HUES64 (cell line): ENCODE data around the gene SLC19A3.
"Not testable (repeated sequence)": the region's sequence is repeated elsewhere in the genome, so short reads cannot be mapped to it uniquely, and the experiment has no call there.

ENCODE experiments used
- H3K27ac ChIP-seq: 2 replicates; pipeline ENCODE4 v1.7.0; 2013; ENCODE audit warnings: low read depth, low read length, inconsistent platforms
- H3K27me3 ChIP-seq: 2 replicates; pipeline ENCODE4 v1.6.1; 2013; ENCODE audit warnings: mild to moderate bottlenecking, low read length; ENCODE audit not compliant: insufficient read depth
- H3K36me3 ChIP-seq: 2 replicates; pipeline ENCODE4 v1.6.1; 2013; ENCODE audit warnings: mild to moderate bottlenecking, low read length; ENCODE audit not compliant: insufficient read depth
- H3K4me1 ChIP-seq: 2 replicates; pipeline ENCODE4 v1.6.1; 2013; ENCODE audit warnings: mild to moderate bottlenecking, low read length, moderate library complexity; ENCODE audit not compliant: insufficient read depth
- H3K4me3 ChIP-seq: 2 replicates; pipeline ENCODE4 v1.5.1; 2013; ENCODE audit warnings: mild to moderate bottlenecking, low read length, moderate library complexity
- H3K9ac ChIP-seq: 2 replicates; pipeline ENCODE4 v1.6.1; 2013; ENCODE audit warnings: mild to moderate bottlenecking, low read depth, low read length
- H3K9me3 ChIP-seq: 2 replicates; pipeline ENCODE4 v1.6.1; 2013; ENCODE audit warnings: low read depth, low read length; ENCODE audit not compliant: insufficient read depth
- WGBS: fragments of 150-250, 120-280 bp; methylation state at CpG from one replicate; pipeline ENCODE4 v1.1.7; 2013; ENCODE audit warnings: missing lambda C conversion rate; 5-methylcytosine and 5-hydroxymethylcytosine counted together

Gene SLC19A3

DNA sequence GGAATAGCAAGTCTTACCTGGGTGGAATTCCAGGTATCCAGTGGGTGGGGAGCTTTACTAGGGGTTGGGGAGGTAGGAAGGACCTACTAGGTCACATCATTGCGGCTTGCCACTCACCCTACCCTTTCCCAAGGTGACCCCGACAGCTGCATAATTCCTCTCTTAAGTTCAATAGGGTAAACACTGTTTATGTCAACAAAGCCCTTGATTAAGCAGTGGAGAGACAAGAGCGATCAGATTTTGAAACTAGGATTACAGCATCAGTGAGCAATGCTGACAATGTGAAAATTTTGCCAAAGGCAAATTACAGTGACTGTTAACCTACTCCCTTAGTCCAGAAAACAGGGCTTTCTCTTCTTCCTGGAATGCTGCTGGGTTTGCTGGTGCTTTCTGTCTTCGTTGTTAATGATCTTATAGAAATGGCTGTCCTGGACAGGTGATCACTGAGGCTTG lies 14.5 kb downstream of the SLC19A3 start:
- Histone ChIP-seq H3K9me3 (no peaks in the 10 kb centered on the region), H3K27me3 (no peaks in the 10 kb centered on the region), H3K36me3 (no peaks in the 10 kb centered on the region), H3K27ac (no peak overlapping the region), H3K4me1 (no peaks in the 10 kb centered on the region), H3K4me3 (no peak overlapping the region), H3K9ac (no peak overlapping the region)
- WGBS: 80% methylated on average over 4 of the region's 4 CpGs

DNA sequence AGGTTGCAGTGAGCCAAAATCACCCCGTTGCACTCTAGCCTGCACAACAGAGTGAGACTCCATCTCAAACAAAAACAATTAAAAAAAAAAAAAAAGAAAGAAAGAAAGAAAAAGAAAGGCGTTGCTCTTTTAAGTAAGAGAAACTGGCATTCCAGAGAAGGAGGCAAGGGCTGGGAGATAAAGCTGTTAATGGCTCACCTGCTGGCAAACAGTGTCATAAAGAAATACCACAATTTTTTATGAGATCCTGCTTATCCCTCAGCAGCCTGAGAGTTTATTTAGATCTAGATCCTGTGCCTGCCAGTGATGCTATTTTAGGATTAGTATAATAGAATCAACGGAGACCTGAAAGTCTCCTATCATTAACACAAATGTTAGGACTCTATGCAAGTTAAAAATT lies 16.3 kb downstream of the SLC19A3 start:
- no peaks in the 10 kb centered on the region for H3K4me1 ChIP-seq
- WGBS: 79% methylated on average over 2 of the region's 3 CpGs
- no peaks in the 10 kb centered on the region for H3K36me3 ChIP-seq
- H3K27ac ChIP-seq: no peak overlapping the region
- no peak overlapping the region for H3K9ac ChIP-seq
- H3K9me3 ChIP-seq: no peaks in the 10 kb centered on the region
- H3K4me3 ChIP-seq: no peak overlapping the region
- no peaks in the 10 kb centered on the region for H3K27me3 ChIP-seq

DNA sequence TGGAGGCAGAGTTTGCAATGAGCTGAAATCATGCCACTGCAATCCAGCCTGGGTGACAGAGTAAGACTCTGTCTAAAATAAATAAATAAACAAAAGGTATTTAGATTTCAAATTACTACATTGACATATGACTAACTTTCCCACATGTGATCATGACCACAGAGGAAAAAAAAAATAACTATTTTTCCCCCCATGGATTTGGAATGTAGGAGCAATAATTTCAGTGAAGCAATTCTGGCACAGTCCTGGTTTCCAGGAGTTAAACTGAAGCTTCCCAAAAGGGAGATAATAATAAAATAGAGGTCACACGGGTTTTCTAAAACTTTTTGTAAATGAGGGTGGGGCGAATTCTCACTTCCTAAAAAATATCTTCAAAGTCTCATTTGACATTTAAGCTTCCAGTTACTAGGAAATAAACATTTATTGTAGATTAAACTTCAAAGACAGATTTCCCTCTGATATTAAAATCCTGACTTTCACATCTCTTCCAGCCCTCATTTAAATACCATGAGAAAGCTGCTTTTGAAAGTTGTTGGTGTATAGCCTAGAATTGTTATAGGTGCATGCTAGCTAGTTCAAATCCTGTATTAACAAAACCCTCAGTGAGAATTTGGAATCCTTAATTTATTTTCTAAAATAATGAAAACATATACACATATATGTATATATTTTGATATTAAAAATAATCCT lies 20.7 kb downstream of the SLC19A3 start:
- H3K27ac ChIP-seq: no peak overlapping the region
- no peak overlapping the region for H3K4me3 ChIP-seq
- no peaks in the 10 kb centered on the region for H3K36me3 ChIP-seq
- no peaks in the 10 kb centered on the region for H3K27me3 ChIP-seq
- H3K9me3 ChIP-seq: no peaks in the 10 kb centered on the region
- no peaks in the 10 kb centered on the region for H3K4me1 ChIP-seq
- WGBS: no CpG with 5 or more reads among the region's 2 CpGs
- H3K9ac ChIP-seq: no peak overlapping the region

DNA sequence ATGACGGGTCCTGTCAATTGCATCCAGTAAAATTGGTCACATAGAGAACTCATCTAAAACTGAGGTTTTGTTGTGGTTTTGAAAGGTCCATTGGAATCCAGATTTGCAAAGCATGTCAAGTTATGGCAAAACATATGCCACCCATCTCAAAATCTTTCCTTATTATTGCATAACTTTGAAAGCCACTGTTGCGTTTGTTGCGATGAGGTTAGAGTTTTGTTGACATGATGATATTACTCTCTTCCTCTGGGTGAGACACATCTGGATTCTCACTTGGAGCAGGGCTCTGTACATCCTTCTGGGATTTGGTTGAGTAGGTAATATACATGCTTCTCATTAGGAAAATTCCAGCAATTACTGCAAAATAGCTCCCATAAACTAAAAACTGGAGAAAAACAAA lies 30.6 kb downstream of the SLC19A3 start:
- Histone ChIP-seq H3K4me3 (no peak overlapping the region), H3K9ac (no peak overlapping the region), H3K9me3 (no peaks in the 10 kb centered on the region), H3K27me3 (no peaks in the 10 kb centered on the region), H3K36me3 (no peaks in the 10 kb centered on the region), H3K27ac (no peak overlapping the region), H3K4me1 (no peaks in the 10 kb centered on the region)
- 94% methylated on average over 3 of the region's 3 CpGs for WGBS

DNA sequence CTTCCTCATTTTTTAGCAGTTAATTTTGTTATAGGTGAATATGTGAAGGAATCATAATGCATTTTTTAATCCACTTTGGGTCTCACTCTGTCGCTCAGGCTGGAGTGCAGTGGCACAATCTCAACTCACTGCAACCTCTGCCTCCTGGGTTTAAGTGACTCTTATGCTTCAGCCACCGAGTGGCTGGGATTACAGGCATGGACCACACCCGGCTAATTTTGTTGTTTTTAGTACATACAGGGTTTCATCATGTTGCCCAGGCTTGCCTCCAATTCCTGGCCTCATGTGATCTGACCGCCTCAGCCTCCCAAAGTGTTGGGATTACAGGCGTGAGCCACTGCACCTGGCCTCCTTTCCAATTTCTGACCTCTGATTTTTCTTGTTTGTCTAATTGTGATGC lies 33.6 kb downstream of the SLC19A3 start:
- 95% methylated on average over 5 of the region's 5 CpGs for WGBS
- Histone ChIP-seq H3K4me1 (no peaks in the 10 kb centered on the region), H3K27ac (no peak overlapping the region), H3K27me3 (no peaks in the 10 kb centered on the region), H3K9me3 (no peaks in the 10 kb centered on the region), H3K9ac (no peak overlapping the region), H3K4me3 (no peak overlapping the region), H3K36me3 (no peaks in the 10 kb centered on the region)

DNA sequence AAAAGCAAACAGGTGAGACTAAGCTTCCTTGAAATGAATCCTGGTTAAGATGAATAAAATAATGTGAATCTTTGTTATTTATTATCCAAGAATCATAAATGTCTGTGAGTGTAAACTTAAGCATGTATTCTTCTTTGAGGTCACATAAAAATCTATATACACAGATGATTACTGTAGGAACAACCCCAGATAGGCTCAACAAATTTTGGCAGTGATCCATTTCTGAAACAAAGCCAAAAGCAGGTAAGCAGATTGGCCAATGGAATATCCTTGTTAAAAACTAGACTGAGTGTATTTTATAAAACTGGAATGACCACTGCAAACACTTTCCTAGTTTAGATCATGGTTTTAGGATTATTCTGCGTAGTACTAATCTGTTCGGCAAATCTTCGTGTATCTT lies 39.9 kb downstream of the SLC19A3 start:
- no CpG with 5 or more reads among the region's 3 CpGs for WGBS
- no peak overlapping the region for H3K27ac ChIP-seq

DNA sequence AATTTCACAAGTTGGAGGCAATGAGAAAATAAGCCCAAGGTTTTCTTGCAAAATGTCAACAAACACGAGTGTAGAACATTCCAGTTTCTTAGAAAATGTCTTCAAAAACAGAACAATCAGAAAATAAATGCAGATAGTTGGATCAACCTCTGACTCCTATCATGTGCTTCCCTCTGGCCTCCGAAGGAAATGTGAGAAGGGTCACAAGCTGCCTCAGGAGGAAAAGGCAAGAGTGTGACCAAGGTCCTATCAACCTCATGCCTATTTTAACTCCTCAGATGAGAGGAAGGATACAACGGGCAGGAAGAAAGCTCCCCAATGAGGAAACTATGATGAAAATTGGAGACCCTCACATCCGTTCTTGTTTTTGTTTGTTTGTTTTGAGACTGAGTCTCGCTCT lies 43.3 kb downstream of the SLC19A3 start:
- WGBS: 95% methylated on average over 5 of the region's 5 CpGs
- Histone ChIP-seq H3K36me3 (no peaks in the 10 kb centered on the region), H3K9me3 (no peaks in the 10 kb centered on the region), H3K27me3 (no peaks in the 10 kb centered on the region), H3K4me1 (peaks cover 9% of the 10 kb centered on the region), H3K27ac (no peak overlapping the region), H3K4me3 (no peak overlapping the region), H3K9ac (no peak overlapping the region)

More for the DNA sequence above, 39.9 kb downstream of the SLC19A3 start:
- H3K27me3 ChIP-seq: no peaks in the 10 kb centered on the region
- H3K4me3 ChIP-seq: no peak overlapping the region
- H3K36me3 ChIP-seq: no peaks in the 10 kb centered on the region
- H3K9ac ChIP-seq: no peak overlapping the region
- H3K4me1 ChIP-seq: no peaks in the 10 kb centered on the region
- no peaks in the 10 kb centered on the region for H3K9me3 ChIP-seq

DNA sequence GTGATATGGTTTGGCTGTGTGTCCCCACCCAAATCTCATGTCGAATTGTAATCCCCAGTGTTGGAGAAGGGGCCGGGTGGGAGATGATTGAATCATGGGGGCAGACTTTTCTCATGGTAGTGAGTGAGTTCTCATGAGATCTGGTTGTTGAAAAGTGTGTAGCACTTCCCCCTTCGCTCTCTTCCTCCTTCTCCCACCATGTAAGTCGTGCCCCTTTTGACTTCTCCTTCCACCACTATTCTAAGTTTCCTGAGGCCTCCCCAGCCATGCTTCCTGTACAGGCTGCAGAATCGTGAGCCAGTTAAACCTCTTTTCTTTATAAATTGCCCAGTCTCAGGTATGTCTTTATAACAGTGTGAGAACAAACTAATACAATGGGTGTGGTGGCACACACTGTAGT lies 44.2 kb downstream of the SLC19A3 start:
- H3K27me3 ChIP-seq, H3K9me3 ChIP-seq, H3K9ac ChIP-seq, H3K4me3 ChIP-seq, H3K36me3 ChIP-seq, H3K4me1 ChIP-seq, H3K27ac ChIP-seq: not testable (repeated sequence)
- WGBS: 92% methylated on average over 5 of the region's 5 CpGs

DNA sequence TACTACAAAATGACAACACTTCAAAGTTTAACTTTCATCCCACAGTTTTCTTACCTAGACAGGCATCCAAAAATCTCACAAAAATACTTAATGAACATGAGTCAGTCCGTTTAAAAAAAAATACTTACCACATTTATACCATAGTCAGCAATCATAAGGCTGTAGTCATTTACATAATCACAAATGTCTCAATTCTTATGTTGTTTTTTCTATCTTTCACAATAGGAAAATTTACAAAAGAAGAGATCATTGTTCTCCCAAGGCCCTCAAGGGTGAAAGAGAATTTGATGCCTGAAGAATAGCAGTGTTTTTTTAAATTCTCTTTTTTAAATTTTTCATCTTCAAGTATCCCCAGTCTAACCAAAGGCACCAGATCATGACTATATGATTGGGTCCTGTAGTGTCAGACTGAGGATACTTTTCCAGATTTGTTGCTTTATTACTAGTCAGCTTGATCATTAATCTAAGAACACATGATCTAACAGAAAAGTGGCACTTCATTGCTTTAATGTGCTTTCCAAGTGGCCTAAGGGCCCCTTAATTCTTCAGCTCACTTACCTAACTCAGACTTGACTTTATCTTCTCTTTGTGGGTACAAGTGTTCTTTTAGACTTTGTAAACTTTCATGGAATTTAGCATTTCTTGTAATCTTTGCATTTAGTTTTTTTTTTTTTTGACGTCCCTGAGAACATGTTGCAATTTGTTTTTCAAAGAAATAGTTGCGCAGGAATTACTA lies 46.5 kb downstream of the SLC19A3 start:
- H3K9ac ChIP-seq: no peak overlapping the region
- 83% methylated on average over 3 of the region's 3 CpGs for WGBS
- no peaks in the 10 kb centered on the region for H3K9me3 ChIP-seq
- no peak overlapping the region for H3K27ac ChIP-seq
- H3K27me3 ChIP-seq: no peaks in the 10 kb centered on the region
- H3K36me3 ChIP-seq: no peaks in the 10 kb centered on the region
- no peak overlapping the region for H3K4me3 ChIP-seq
- H3K4me1 ChIP-seq: peaks cover 9% of the 10 kb centered on the region

DNA sequence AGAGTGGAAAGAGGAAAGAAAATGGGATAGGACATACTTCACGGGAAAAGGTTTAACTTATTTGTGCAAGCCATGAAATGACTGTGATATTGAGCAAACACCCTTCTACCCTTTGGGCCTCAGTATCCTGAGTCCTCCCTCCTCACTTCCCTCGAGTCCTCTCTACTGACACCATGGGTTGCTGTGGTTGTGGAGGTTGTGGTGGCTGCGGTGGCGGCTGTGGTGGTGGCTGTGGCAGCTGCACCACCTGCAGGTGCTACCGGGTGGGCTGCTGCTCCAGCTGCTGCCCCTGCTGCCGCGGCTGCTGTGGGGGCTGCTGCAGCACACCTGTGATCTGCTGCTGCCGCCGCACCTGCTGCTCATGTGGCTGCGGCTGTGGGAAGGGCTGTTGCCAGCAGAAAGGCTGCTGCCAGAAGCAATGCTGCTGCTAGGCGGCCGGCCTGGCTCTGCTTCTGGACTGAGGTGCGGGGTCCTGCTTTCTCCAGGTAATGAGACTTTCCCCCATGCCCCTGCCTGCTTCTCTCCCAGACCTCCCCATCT lies 51.1 kb downstream of the SLC19A3 start, which contains the start of gene SCYGR5:
SCYGR5 (plus strand) TSS at position 174 of the 540 bp plus-strand sequence; CDS start at position 174, 0 bp downstream.
- WGBS: 94% methylated on average over 10 of the region's 13 CpGs
- not testable (repeated sequence) for H3K36me3 ChIP-seq, H3K27me3 ChIP-seq, H3K27ac ChIP-seq, H3K9me3 ChIP-seq, H3K9ac ChIP-seq, H3K4me3 ChIP-seq, H3K4me1 ChIP-seq

DNA sequence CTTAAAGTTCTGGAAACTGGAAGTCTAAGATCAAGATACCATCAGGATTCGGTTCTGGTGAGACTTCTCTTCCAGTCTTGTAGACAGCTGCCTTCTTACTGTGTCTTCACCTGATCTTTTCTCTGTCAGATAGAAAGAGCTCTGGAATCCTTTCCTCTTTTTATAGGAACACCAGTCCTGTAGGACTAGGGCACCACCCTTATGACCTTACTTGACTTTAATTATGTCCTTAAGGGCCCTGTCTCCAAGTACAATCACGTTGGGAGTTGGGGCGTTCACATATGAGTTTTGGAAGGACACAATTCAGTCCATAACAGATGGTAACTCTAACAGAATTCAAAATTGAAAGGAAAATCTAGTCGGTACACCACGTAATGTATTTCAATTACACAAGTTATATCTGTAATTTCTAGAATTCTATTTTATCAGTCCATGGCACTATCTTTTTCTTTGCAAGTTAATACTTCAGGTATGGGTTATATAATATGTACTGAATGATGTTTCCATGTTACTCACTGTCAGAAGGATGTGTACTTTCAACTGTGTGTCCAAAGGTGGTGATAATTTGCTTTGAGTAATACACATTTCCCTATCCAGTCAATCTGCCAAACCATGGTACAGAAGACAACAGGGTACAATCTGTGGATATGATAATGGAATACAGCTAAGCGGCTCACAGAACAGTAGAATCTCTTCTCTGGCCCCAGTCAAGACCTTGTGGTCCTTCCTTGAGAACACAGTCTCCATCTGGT lies 52.5 kb downstream of the SLC19A3 start:
- Histone ChIP-seq H3K9me3 (no peaks in the 10 kb centered on the region), H3K4me1 (peaks cover 14% of the 10 kb centered on the region), H3K4me3 (no peak overlapping the region), H3K9ac (no peak overlapping the region), H3K36me3 (no peaks in the 10 kb centered on the region), H3K27me3 (no peaks in the 10 kb centered on the region), H3K27ac (no peak overlapping the region)
- 96% methylated on average over 6 of the region's 6 CpGs for WGBS
